ENCODE measurements around the gene CDK7. TPM values are rescaled to one million over a fixed set of nuclear protein-coding genes. Genes with fewer than 3 reads are reported as not detected.
"Not testable (repeated sequence)": the region's sequence is repeated elsewhere in the genome, so short reads cannot be mapped to it uniquely, and the experiment has no call there.

CDK7 gene
- total RNA-seq, 1 donor from 2014 or later = 27.9 TPM

DNA sequence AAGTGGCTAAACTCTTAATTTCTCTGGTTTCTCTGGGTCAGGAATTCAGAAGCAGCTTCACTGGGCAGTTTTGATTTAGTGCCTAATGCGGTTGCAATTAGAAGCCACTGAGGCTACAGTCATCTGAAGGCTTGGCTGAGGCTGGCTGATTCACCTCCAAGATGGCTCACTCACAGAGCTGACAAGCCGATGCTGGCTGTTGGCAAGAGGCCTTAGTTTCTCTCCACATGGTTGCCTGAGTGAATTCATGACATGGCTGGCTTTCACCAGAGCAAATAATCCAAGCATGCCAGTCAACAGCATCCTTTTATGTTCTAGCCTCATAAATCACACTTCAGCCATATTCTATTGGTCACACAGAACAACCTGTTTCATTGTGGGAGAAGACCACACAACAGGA is 2.8 kb upstream of the CDK7 start:
- no peak for DNase-seq (ENCODE audit: extremely low read depth, low read depth, low spot score)

DNA sequence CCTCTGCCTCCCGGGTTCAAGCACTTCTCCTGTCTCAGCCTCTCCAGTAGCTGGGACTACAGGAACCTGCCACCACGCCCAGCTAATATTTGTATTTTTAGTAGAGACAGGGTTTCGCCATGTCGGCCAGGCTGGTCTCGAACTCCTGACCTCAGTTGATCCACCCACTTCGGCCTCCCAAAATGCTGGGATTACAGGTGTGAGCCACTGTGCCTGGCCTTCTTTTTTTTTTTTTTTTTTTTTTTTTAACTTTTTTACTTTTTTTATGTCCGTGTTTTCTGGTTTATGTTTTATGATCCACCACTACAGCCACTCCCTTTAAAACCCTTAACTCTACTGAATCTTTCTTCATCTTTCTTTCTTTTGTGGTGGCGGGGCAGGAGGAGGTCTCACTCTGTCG is 2.0 kb downstream of the CDK7 start:
- not testable (repeated sequence) for DNase-seq (ENCODE audit: extremely low read depth, low read depth, low spot score)

- DNase-seq (ENCODE audit: extremely low read depth, low read depth, low spot score) = no peak
Measured at GRCh38 chr5:69237877-69238276, 3.2 kb downstream of the CDK7 start.

DNA sequence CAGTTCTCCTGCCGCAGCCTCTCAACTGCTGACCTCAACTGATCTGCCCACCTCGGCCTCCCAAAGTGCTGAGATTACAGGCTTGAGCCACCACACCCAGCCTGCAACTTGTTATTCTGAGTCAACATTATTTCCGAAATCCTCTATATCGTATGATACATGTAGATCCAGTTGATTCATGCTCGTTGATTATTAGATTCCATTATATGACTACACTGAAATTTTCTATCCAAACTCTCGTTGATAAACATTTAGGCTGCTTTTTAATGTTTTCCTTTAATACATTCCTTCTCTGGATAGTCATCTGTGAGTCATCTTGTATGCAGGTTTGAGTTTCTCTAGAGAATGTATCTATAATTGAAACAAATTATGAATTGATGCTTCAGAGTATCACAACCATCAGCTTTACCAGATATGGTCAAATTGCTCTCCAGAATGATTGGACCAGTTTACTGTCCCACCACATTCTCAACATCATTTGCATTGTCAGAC is 4.1 kb downstream of the CDK7 start:
- no peak for DNase-seq (ENCODE audit: extremely low read depth, low read depth, low spot score)

- DNase-seq (ENCODE audit: extremely low read depth, low read depth, low spot score) = no peak
Measured at GRCh38 chr5:69242215-69242927, 7.7 kb downstream of the CDK7 start.

GRCh38 chr5:69245031-69245430 is 10.3 kb downstream of the CDK7 start:
- no peak for DNase-seq (ENCODE audit: extremely low read depth, low read depth, low spot score)

DNA sequence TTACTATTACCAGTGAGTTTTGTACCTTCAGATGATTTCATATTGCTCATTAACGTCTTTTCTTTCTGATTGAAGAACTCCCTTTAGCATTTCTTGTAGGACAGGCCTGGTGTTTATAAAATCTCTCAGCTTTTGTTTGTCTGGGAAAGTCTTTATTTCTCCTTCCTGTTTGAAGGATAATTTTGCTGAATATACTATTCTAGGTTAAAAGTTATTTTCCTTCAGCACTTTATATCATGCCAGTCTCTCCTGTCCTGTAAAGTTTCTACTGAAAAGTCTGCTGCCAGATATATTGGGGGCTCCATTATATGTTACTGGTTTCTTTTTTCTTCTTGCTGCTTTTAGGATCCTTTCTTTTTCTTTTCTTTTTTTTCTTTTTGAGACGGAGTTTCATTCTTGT is 13.3 kb downstream of the CDK7 start:
- DNase-seq (ENCODE audit: extremely low read depth, low read depth, low spot score) = no peak

- DNase-seq (ENCODE audit: extremely low read depth, low read depth, low spot score) = no peak
Measured at GRCh38 chr5:69250593-69250992, 15.9 kb downstream of the CDK7 start.

DNA sequence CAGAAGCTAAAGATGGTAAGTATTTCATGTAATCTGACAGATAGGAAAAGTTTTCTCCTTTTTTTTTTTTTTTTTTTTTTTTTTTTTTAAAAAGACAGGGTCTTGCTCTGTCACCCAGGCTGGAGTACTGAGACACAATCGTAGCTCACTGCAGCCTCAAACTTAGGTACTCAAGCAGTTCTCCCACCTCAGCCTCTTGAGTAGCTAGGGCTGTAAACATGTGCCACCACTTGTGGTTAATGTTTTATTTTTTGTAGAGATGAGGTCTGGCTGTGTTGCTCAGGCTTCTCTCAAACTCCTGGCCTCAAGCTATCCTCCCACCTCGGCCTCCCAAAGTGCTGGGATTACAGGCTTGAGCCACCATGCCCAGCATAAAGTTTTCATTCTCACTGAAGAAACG is 17.8 kb downstream of the CDK7 start:
- DNase-seq (ENCODE audit: extremely low read depth, low read depth, low spot score) = no peak

DNA sequence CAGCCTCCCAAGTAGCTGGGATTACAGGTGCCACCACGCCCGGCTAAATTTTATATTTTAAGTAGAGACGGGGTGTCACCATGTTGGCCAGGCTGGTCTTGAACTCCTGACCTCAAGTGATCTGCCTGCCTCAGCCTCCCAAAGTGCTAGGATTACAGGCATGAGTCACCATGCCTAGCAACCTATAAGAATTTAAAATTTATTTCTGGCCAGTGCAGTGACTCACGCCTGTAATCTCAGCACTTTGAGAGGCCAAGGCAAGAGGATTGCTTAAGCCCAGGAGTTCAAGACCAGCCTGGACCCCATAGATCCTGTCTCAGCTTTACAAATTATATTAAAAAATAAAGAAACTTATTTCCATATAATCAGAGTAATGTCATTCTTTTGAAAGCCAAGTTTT is 21.3 kb downstream of the CDK7 start:
- not testable (repeated sequence) for DNase-seq (ENCODE audit: extremely low read depth, low read depth, low spot score)

DNA sequence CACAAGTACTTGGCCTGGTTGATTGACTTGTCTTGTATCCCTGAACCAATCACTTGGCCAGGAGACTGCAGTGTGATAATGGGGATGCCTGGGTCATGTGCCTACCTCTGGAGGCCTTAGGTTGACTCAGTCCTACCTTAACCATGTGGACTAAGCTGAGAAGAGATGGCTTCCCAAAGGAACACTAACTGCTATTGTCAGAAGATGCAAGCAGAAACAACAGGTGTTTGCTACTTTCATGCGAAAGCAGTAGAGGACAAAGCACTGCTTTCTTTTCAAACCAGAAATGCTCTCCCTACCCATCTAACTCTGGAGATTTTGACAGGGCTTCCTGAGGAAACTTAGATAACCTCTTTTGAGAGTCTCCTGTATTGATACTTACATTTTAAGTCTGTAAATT is 22.9 kb downstream of the CDK7 start:
- no peak for DNase-seq (ENCODE audit: extremely low read depth, low read depth, low spot score)

- DNase-seq (ENCODE audit: extremely low read depth, low read depth, low spot score) = peak; percentile 52
Measured at GRCh38 chr5:69261034-69261433, 26.3 kb downstream of the CDK7 start.

DNA sequence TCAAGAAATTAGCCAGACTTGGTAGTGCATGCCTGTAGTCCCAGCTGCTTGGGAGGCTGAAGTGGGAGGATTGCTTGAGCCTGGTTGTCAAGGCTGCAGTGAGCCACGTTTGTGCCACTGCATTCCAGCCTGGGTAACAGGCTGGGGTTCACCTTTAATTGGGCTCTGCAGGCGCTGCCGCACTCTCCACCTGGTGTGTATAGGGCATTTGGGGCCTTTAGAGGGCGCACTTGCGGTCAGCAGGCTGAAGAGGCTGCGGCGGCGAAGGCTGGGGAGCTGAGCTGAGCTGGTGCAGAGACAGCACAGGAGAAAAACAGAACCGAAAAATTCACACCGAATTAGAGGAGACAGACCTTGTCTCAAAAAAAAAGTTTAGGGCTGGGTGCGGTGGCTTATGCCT is 31.2 kb downstream of the CDK7 start:
- DNase-seq (ENCODE audit: extremely low read depth, low read depth, low spot score) = no peak

- DNase-seq (ENCODE audit: extremely low read depth, low read depth, low spot score) = no peak
Measured at GRCh38 chr5:69268899-69269298, 34.2 kb downstream of the CDK7 start.

- DNase-seq (ENCODE audit: extremely low read depth, low read depth, low spot score) = no peak
Measured at GRCh38 chr5:69270840-69271239, 36.2 kb downstream of the CDK7 start.

DNA sequence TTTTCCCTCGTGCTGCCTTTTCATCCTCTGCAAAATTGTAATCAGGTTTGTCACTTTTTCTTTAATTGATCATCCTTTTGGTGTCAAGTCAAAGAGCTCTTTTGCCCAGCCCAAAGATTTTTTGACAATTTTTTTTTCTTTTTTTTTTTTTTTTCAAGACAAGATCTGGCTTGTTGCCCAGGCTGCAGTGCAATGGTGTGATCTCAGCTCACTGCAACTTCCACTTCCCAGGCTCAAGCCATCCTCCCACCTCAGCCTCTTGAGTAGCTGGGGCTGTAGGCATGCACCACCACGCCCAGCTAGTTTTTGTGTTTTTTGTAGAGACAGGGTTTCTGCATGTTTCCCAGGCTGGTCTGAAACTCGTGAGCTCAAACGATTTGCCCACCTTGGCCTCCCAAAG is 36.7 kb downstream of the CDK7 start:
- no peak for DNase-seq (ENCODE audit: extremely low read depth, low read depth, low spot score)

- no peak for DNase-seq (ENCODE audit: extremely low read depth, low read depth, low spot score)
Measured at GRCh38 chr5:69275563-69275962, 40.9 kb downstream of the CDK7 start.

- DNase-seq (ENCODE audit: extremely low read depth, low read depth, low spot score) = no peak
Measured at GRCh38 chr5:69276422-69277174, 41.9 kb downstream of the CDK7 start.

- DNase-seq (ENCODE audit: extremely low read depth, low read depth, low spot score) = no peak
Measured at GRCh38 chr5:69279517-69279916, 44.8 kb downstream of the CDK7 start.

DNA sequence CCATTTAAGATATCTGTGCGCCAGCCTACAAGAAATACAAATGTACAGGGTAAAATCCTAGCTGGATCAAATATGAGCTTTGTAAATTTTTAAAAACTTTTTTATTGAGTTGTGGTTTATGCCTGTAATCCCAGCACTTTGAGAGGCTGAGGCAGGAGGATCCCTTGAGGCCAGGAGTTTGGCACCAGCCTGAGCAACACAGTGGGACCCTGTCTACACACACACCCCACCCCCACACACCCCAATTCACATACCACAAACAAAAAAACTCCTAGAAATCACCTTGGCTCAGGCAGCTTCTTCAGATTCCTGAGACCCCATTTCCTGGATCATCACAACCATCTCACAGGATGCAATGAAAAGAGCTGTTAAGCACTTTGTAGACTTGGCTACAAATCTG is 46.4 kb downstream of the CDK7 start:
- DNase-seq (ENCODE audit: extremely low read depth, low read depth, low spot score) = no peak

- DNase-seq (ENCODE audit: extremely low read depth, low read depth, low spot score) = no peak
Measured at GRCh38 chr5:69284203-69284602, 49.5 kb downstream of the CDK7 start.

GRCh38 chr5:69285448-69286116 is 50.9 kb downstream of the CDK7 start:
- DNase-seq (ENCODE audit: extremely low read depth, low read depth, low spot score) = no peak

Measured in glomerular endothelial cell (primary cell).